ENCODE measurements around the gene CHD2.

Gene CHD2

DNA sequence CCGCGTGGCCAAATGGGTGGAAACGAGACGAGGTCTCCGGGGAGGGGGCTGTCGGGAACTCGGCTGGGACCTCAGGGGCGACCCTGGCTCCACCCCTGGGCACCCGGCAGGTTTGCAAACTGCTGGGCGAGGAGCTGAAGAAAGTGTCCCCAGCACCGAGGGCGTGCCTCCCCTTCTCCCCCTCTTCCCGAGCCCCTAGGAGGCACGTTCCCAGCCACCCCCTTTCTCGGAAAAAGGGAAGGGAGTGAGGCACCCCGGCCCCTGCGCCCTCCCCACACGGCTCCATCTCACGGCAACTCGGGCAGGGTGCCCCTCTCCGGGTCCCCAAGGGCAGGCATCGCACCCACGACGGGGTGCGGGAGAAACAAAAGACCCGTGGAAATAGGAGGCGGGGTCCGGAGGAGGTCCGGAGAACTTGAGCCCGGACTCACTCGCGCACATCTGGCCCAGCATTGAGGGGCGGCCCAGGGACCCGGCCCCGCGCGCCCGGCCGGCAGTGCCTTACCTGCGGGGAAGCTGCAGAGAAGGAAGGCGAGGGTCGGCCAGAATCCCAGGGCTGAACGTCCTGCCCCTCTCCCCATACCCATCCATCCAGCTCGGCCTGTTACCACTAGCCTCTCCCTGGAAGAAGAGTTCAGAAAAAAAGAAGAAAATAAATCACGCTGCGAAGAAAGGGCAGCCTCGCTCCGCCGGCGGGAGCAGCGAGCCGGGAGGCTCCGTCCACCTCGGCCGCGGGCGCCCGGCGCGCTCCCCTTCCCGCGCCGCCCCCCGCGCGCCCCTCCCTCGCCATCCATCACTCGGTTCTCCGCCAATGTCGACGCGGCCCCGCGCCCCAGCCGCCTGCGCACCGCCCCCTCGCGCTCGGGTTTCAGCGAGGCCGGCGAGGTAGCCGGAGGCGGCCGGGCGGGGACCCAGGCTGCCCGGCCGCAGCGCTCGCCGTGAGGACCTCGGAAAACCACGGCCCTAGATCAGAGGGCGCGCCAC, 172.6 kb downstream of the CHD2 start:
- DNase-seq: no peak

- DNase-seq: no peak
Measured at GRCh38 chr15:93073465-93073952, 173.4 kb downstream of the CHD2 start.

DNA sequence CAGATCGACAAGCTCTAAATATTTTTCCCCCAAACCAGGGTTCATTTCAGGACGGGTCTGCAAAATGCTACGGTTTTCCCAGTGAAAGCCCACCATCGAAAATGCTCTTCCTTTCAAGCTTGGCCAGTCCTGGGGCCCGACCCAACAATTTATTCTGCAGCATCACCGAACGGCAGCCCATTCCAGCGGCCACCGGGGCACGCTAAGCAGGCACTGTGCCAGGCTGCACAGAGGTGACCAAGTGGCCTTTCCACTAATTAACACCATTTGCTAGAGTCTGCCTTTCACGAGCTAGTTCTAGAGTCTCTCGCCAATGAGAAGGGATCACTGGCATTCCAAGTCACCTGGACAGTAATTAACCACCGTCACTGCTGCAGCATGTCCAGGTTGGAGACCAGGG, 174.5 kb downstream of the CHD2 start:
- no peak for DNase-seq

GRCh38 chr15:93076217-93076616, 176.1 kb downstream of the CHD2 start:
- DNase-seq: no peak

- no peak for DNase-seq
Measured at GRCh38 chr15:93076875-93077274, 176.8 kb downstream of the CHD2 start.
